A549 (cell line): ENCODE measurements around the gene MED17. TPM values are rescaled to one million over a fixed set of nuclear protein-coding genes. Genes with fewer than 3 reads are reported as not detected.
"Not testable (repeated sequence)": the region's sequence is repeated elsewhere in the genome, so short reads cannot be mapped to it uniquely, and the experiment has no call there.

Experiments used
- ATAC-seq, 2 experiments: fragments of 200-7000 bp in 1 of 2; fragments of >200 bp in 1 of 2; cut with Nextera tagmentation in 1 of 2; cut with Tn5 transposase in 1 of 2; 3 replicates each; pipeline versions ENCODE4 v1.8.0 to v1.9.1; 2018 to 2020; ENCODE audit warnings: mild to moderate bottlenecking in 1 of 2, moderate library complexity in 1 of 2
- CTCF ChIA-PET: fragments of 300-600 bp; sonication (Branson Sonifier 250); formaldehyde crosslinking; extraction: SDS; loops from one replicate; lab custom pipeline; 2021; ENCODE audit warnings: antibody characterized with exemption, inconsistent platforms; lab: Yijun Ruan, JAX
- POLR2A ChIA-PET: fragments of 350-600 bp; formaldehyde crosslinking; extraction: SDS; loops from one replicate; lab custom pipeline; 2021; ENCODE audit warnings: antibody characterized with exemption, inconsistent platforms; lab: Yijun Ruan, JAX
- DNase-seq, 2 experiments: peaks; one replicate each; pipeline versions ENCODE4 v3.0.0 to v3.0.0-alpha.2; 2011 to 2016; ENCODE audit warnings: low read depth in 1 of 2, low spot score in 1 of 2
- FAIRE-seq: peaks from 2 replicates; lab custom pipeline; 2011; peaks lifted over from hg19 to GRCh38; lab: Jason Lieb, UNC
- H3K27ac ChIP-seq, 2 experiments: fragments of >200 bp; sonication (Bioruptor Twin); formaldehyde crosslinking; 3 replicates each; pipeline ENCODE4 v1.5.1; 2016 to 2017
- H3K4me1 ChIP-seq: fragments of >200 bp; sonication (Bioruptor Twin); formaldehyde crosslinking; 3 replicates; pipeline ENCODE4 v1.6.1; 2016
- H3K4me2 ChIP-seq: fragments of >200 bp; sonication (Bioruptor Twin); formaldehyde crosslinking; 3 replicates; pipeline ENCODE4 v1.6.1; 2016
- H3K4me3 ChIP-seq: fragments of >200 bp; sonication (Bioruptor Twin); formaldehyde crosslinking; 3 replicates; pipeline ENCODE4 v1.5.1; 2016
- H3K9me3 ChIP-seq: fragments of >200 bp; sonication (Bioruptor Twin); formaldehyde crosslinking; 3 replicates; pipeline ENCODE4 v1.6.1; 2016
- CBX2 ChIP-seq: fragments of 200-600 bp; sonication (generic); IDR thresholded peaks from 2 replicates; pipeline ENCODE4 v1.6.1; 2016; ENCODE audit warnings: low read depth, mild to moderate bottlenecking, borderline replicate concordance
- CEBPB ChIP-seq, 2 experiments: fragments of >200 bp in 1 of 2; sonication (Bioruptor Twin) in 1 of 2; formaldehyde crosslinking in 1 of 2; IDR thresholded peaks; 2 replicates each; pipeline ENCODE4 v1.6.1; 2012 to 2016
- CHD2 ChIP-seq: fragments of 150-350 bp; IDR thresholded peaks from 2 replicates; pipeline ENCODE4 v1.6.1; 2014; ENCODE audit warnings: low read length; ENCODE audit not compliant: partially characterized antibody
- EHF ChIP-seq: fragments of 250-450 bp; sonication (Bioruptor Pico); IDR thresholded peaks from 2 replicates; pipeline ENCODE4 v1.5.0; 2020; ENCODE audit warnings: mild to moderate bottlenecking
- EHMT2 ChIP-seq: fragments of 200-600 bp; sonication (generic); IDR thresholded peaks from 2 replicates; pipeline ENCODE4 v1.6.1; 2016; ENCODE audit warnings: antibody characterized with exemption, low read depth, mild to moderate bottlenecking, moderate library complexity
- ESRRA ChIP-seq: fragments of 150-350 bp; IDR thresholded peaks from 2 replicates; pipeline ENCODE4 v1.6.1; 2014; ENCODE audit warnings: mild to moderate bottlenecking, low read length, borderline replicate concordance
- FOSB ChIP-seq: fragments of 250-450 bp; sonication (Bioruptor Pico); IDR thresholded peaks from 2 replicates; pipeline ENCODE4 v1.5.0; 2020; ENCODE audit warnings: mild to moderate bottlenecking, moderate library complexity
- GATA3 ChIP-seq: IDR thresholded peaks from 2 replicates; pipeline ENCODE4 v1.6.1; 2012; ENCODE audit warnings: borderline replicate concordance
- HEYL ChIP-seq: fragments of 250-450 bp; sonication (Bioruptor Pico); IDR thresholded peaks from 2 replicates; pipeline ENCODE4 v1.8.0; 2021; ENCODE audit warnings: mild to moderate bottlenecking, moderate library complexity
- HOXA7 ChIP-seq: fragments of 250-450 bp; sonication (Bioruptor Pico); IDR thresholded peaks from 2 replicates; pipeline ENCODE4 v1.5.0; 2020; ENCODE audit warnings: mild to moderate bottlenecking, moderate library complexity
- HOXB5 ChIP-seq: fragments of 250-450 bp; sonication (Bioruptor Pico); IDR thresholded peaks from 2 replicates; pipeline ENCODE4 v1.5.0; 2020; ENCODE audit warnings: mild to moderate bottlenecking, moderate library complexity
- KDM5A ChIP-seq: fragments of 200-600 bp; sonication (generic); IDR thresholded peaks from 2 replicates; pipeline ENCODE4 v1.6.1; 2016; ENCODE audit warnings: antibody characterized with exemption, mild to moderate bottlenecking
- MAFK ChIP-seq: fragments of 450-650 bp; IDR thresholded peaks from 2 replicates; pipeline ENCODE4 v1.6.1; 2014; ENCODE audit not compliant: partially characterized antibody
- MAZ ChIP-seq: fragments of 150-350 bp; IDR thresholded peaks from 2 replicates; pipeline ENCODE4 v1.6.1; 2014; ENCODE audit warnings: antibody characterized with exemption, low read depth, low read length, borderline replicate concordance
- MYC ChIP-seq: IDR thresholded peaks from 2 replicates; pipeline ENCODE4 v1.6.1; 2012; ENCODE audit warnings: mild to moderate bottlenecking, inconsistent platforms, low read length, improper control_type of control experiment, borderline replicate concordance
- NPAS2 ChIP-seq: fragments of 250-450 bp; sonication (Bioruptor Pico); IDR thresholded peaks from 2 replicates; pipeline ENCODE4 v1.8.0; 2022; ENCODE audit warnings: mild to moderate bottlenecking, moderate library complexity, borderline replicate concordance
- RAD21 ChIP-seq, 2 experiments: fragments of >200 bp in 1 of 2; sonication (Bioruptor Twin) in 1 of 2; formaldehyde crosslinking in 1 of 2; IDR thresholded peaks in 1 of 2; conservative IDR thresholded peaks in 1 of 2; 2 replicates in 1 of 2; 3 replicates in 1 of 2; pipeline ENCODE4 v1.6.1; 2012 to 2018; ENCODE audit warnings: inconsistent platforms in 1 of 2
- RARB ChIP-seq: fragments of 250-450 bp; sonication (Bioruptor Pico); IDR thresholded peaks from 2 replicates; pipeline ENCODE4 v1.8.0; 2021; ENCODE audit warnings: mild to moderate bottlenecking, moderate library complexity
- RFX5 ChIP-seq: fragments of 450-650 bp; IDR thresholded peaks from 2 replicates; pipeline ENCODE4 v1.7.1; 2014; ENCODE audit warnings: antibody characterized with exemption, mild to moderate bottlenecking, moderate library complexity
- RNF2 ChIP-seq: fragments of 200-600 bp; sonication (generic); IDR thresholded peaks from 2 replicates; pipeline ENCODE4 v1.6.1; 2016; ENCODE audit warnings: low read depth, mild to moderate bottlenecking, antibody characterized with exemption, moderate library complexity, borderline replicate concordance
- SMC3 ChIP-seq: fragments of >200 bp; sonication (Bioruptor Twin); formaldehyde crosslinking; IDR thresholded peaks from 3 replicates; pipeline ENCODE4 v1.6.1; 2018; ENCODE audit warnings: inconsistent platforms
- SREBF2 ChIP-seq: fragments of 450-650 bp; IDR thresholded peaks from 2 replicates; pipeline ENCODE4 v1.6.1; 2014; ENCODE audit warnings: mild to moderate bottlenecking, moderate library complexity
- TFCP2L1 ChIP-seq: fragments of 250-450 bp; sonication (Bioruptor Pico); IDR thresholded peaks from 2 replicates; pipeline ENCODE4 v1.5.0; 2021; ENCODE audit warnings: mild to moderate bottlenecking
- TP53 ChIP-seq: fragments of 250-450 bp; sonication (Bioruptor Pico); IDR thresholded peaks from 2 replicates; pipeline ENCODE4 v1.5.0; 2021; ENCODE audit warnings: mild to moderate bottlenecking, moderate library complexity
- ZC3H11A ChIP-seq: fragments of 450-650 bp; IDR thresholded peaks from 2 replicates; pipeline ENCODE4 v1.6.1; 2014; ENCODE audit warnings: antibody characterized with exemption, mild to moderate bottlenecking
- ZSCAN20 ChIP-seq: fragments of 250-450 bp; sonication (Bioruptor Pico); IDR thresholded peaks from 2 replicates; pipeline ENCODE4 v1.8.0; 2022; ENCODE audit warnings: mild to moderate bottlenecking, moderate library complexity
- WGBS: methylation state at CpG from one replicate; pipeline ENCODE4 v1.1.6; 2017; ENCODE audit errors: missing lambda C conversion rate; 5-methylcytosine and 5-hydroxymethylcytosine counted together
- polyA plus RNA-seq, 4 experiments: library from polyadenylated mRNA; depleted of rRNA in 3 of 4; stranded (reverse); fragments of >200 nt; fragmentation: RNase III in 1 of 4; extraction: RNeasy Plus Mini Kit Qiagen cat#74134 plus additional on column Dnase treatment in 1 of 4; gene quantifications; 2 replicates in 3 of 4; 3 replicates in 1 of 4; pipeline ENCODE4 v1.2.3, GENCODE V29; 2011 to 2017
- TF ChIP-seq, protein P1 (sequence below): fragments of 250-450 bp; sonication (Bioruptor Pico); IDR thresholded peaks from 2 replicates; pipeline ENCODE4 v1.5.0; 2020; ENCODE audit warnings: low read depth, mild to moderate bottlenecking, moderate library complexity
- TF ChIP-seq, protein P2 (sequence below): fragments of >200 bp; sonication (Bioruptor Twin); formaldehyde crosslinking; IDR thresholded peaks from 3 replicates; pipeline ENCODE4 v1.6.1; 2016
- TF ChIP-seq, protein P3 (sequence below): IDR thresholded peaks from 2 replicates; pipeline ENCODE4 v1.6.1; 2012
- TF ChIP-seq, protein P4 (sequence below): fragments of 250-450 bp; sonication (Bioruptor Pico); IDR thresholded peaks from 2 replicates; pipeline ENCODE4 v1.5.0; 2021; ENCODE audit warnings: mild to moderate bottlenecking, moderate library complexity, borderline replicate concordance

The MED17 gene
- polyA plus RNA-seq, 2 of the 4 experiments (the other 2 are of a cell fraction): 16.2 to 20.3 TPM

DNA sequence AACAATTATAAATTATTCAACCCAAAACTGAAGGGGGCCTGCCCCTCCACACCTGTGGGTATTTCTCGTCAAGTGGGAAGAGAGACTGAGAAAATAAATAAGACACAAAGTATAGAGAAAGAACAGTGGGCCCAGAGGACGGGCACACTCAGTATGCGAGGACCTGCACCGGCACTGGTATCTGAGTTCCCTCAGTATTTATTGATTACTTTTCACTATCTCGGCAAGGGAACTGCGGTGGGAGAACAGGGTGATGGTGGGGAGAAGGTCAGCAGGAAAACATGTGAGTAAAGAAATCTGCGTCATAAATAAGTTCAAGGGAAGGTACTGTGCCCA, 39.4 kb upstream of the MED17 start:
- peaks cover 39% of the 10 kb centered on the region for H3K4me1 ChIP-seq
- TF ChIP-seq EHMT2 (no peak), HOXA7 (CRISPR knock-in tag) (no peak), SREBF2 (no peak), RFX5 (no peak), ZSCAN20 (no peak), RNF2 (no peak), HOXB5 (CRISPR knock-in tag) (no peak), GATA3 (no peak), ESRRA (no peak), CEBPB (IDR thresholded peaks at IDR 0.05) (no peak), SMC3 (no peak), CHD2 (no peak), MYC (no peak), FOSB (no peak), EHF (CRISPR knock-in tag) (no peak), CBX2 (no peak), HEYL (no peak)
- TF ChIP-seq, protein P1, sequence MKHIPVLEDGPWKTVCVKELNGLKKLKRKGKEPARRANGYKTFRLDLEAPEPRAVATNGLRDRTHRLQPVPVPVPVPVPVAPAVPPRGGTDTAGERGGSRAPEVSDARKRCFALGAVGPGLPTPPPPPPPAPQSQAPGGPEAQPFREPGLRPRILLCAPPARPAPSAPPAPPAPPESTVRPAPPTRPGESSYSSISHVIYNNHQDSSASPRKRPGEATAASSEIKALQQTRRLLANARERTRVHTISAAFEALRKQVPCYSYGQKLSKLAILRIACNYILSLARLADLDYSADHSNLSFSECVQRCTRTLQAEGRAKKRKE (CRISPR knock-in tag): no peak
- TF ChIP-seq, protein P2, sequence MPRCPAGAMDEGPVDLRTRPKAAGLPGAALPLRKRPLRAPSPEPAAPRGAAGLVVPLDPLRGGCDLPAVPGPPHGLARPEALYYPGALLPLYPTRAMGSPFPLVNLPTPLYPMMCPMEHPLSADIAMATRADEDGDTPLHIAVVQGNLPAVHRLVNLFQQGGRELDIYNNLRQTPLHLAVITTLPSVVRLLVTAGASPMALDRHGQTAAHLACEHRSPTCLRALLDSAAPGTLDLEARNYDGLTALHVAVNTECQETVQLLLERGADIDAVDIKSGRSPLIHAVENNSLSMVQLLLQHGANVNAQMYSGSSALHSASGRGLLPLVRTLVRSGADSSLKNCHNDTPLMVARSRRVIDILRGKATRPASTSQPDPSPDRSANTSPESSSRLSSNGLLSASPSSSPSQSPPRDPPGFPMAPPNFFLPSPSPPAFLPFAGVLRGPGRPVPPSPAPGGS: no peak
- TF ChIP-seq, all 56 proteins: peak for 0
- ATAC-seq (no peak), FAIRE-seq (no peak), DNase-seq (no peak)
- H3K4me2 ChIP-seq: peak overlapping the region; percentile 96
- ChIA-PET CTCF (no interaction called here), POLR2A (no interaction called here)
- H3K9me3 ChIP-seq: no peaks in the 10 kb centered on the region
- 20% methylated on average over 7 of the region's 7 CpGs for WGBS
- peak overlapping the region; percentile 81 to 98 for H3K27ac ChIP-seq
- peak overlapping the region; percentile 26; the same call in 1 of the 3 replicates for H3K4me3 ChIP-seq

DNA sequence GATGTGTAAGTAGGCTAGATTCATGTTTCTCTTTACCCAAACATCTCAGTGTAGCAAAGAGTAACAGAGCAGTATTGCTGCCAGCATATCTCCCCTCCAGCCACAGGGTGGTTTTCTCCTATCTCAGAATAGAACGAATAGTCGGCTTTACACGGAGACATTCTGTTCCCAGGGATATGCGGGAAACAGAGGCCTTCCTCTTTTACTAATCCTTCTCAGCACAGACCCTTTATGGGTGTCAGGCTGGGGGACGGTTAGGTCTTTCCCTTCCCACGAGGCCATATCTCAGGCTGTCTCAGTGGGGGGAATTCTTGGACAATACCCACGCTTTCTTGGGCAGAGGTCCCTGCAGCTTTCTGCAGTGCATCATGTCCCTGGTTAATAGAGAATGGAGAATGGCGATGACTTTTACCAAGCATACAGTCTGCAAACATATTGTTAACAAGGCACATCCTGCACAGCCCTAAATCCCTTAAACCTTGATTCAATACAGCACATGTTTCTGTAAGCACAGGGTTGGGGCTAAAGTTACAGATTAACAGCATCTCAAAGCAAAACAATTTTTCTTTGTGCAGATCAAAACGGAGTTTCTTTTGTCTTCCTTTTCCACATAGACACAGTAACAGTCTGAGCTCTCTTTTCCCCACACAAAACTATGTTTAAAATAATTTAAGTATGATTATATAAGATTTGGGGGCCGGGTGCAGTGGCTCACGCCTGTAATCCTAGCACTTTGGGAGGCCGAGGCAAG, 38.9 kb upstream of the MED17 start:
- H3K9me3 ChIP-seq, FAIRE-seq, ATAC-seq, POLR2A ChIA-PET: not testable (repeated sequence)
- Histone ChIP-seq H3K4me2 (peak overlapping the region; percentile 96), H3K4me1 (peaks cover 39% of the 10 kb centered on the region), H3K27ac (peak overlapping the region; percentile 81 to 98), H3K4me3 (peak overlapping the region; percentile 26; the same call in 1 of the 3 replicates)
- WGBS: 3% methylated on average over 12 of the region's 12 CpGs
- DNase-seq: peak in 1 of 2 experiments; percentile 18
- CTCF ChIA-PET: interaction anchor here (0.7 kb wide), 1 partner anchor 161 kb away, joined by 3 read pairs; no protein-coding TSS in a partner anchor
- TF ChIP-seq, protein P3, sequence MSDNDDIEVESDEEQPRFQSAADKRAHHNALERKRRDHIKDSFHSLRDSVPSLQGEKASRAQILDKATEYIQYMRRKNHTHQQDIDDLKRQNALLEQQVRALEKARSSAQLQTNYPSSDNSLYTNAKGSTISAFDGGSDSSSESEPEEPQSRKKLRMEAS: 0 out of 2 replicates have a peak, but pooled peaks have one; percentile 28

DNA sequence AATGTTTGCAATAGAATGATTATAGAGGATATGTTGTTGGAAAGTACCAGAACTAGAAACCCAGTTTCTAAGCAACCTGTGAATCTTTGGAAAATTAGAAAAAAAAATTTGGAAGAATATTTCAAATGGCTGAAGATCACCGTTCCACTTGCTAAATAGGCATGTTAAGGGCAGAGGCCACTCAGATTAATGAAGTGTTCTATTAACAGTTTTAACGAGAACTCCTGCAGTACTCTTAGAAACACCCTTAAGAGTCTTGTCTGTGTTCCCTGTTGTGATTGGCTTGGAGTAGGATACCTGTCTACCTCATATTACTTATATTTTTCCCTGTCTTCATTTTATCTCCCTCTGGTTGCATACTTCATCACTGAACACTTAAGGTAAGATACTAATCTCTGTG, 38.0 kb upstream of the MED17 start:
- ATAC-seq: no peak
- no peak for TF ChIP-seq TFCP2L1 (CRISPR knock-in tag)
- TF ChIP-seq NPAS2: no peak
- no peak for TF ChIP-seq MAZ
- TF ChIP-seq RNF2: no peak
- TF ChIP-seq RAD21 (conservative IDR thresholded peaks at IDR 0.05 in 1 of 2, IDR thresholded peaks at IDR 0.05 in 1 of 2): no peak
- no peak for TF ChIP-seq MAFK
- no peak for TF ChIP-seq ESRRA
- TF ChIP-seq, protein P1 (CRISPR knock-in tag): no peak
- TF ChIP-seq TP53 (CRISPR knock-in tag): no peak
- no peak for TF ChIP-seq ZC3H11A
- no peak for TF ChIP-seq KDM5A
- no peak for TF ChIP-seq FOSB
- TF ChIP-seq, protein P4, sequence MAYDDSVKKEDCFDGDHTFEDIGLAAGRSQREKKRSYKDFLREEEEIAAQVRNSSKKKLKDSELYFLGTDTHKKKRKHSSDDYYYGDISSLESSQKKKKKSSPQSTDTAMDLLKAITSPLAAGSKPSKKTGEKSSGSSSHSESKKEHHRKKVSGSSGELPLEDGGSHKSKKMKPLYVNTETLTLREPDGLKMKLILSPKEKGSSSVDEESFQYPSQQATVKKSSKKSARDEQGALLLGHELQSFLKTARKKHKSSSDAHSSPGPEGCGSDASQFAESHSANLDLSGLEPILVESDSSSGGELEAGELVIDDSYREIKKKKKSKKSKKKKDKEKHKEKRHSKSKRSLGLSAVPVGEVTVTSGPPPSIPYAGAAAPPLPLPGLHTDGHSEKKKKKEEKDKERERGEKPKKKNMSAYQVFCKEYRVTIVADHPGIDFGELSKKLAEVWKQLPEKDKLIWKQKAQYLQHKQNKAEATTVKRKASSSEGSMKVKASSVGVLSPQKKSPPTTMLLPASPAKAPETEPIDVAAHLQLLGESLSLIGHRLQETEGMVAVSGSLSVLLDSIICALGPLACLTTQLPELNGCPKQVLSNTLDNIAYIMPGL (CRISPR knock-in tag): no peak
- no peak for TF ChIP-seq RARB (CRISPR knock-in tag)
- no peak for TF ChIP-seq HOXA7 (CRISPR knock-in tag)
- TF ChIP-seq, all 56 proteins: peak for 0
- peaks cover 39% of the 10 kb centered on the region for H3K4me1 ChIP-seq
- DNase-seq: no peak
- WGBS: 46% methylated on average over 2 of the region's 2 CpGs
- H3K9me3 ChIP-seq: no peaks in the 10 kb centered on the region
- peak overlapping the region in 1 of 2 experiments; percentile 98; a peak in 2 of 6 replicates for H3K27ac ChIP-seq
- POLR2A ChIA-PET: no interaction called here
- H3K4me3 ChIP-seq: no peak overlapping the region
- no peak for FAIRE-seq
- CTCF ChIA-PET: interaction anchor here (0.7 kb wide), 1 partner anchor 160 kb away, joined by 3 read pairs; no protein-coding TSS in a partner anchor
- H3K4me2 ChIP-seq: peak overlapping the region; percentile 96
